22Rv1 (cell line): Measurements from ENCODE around the gene METTL15.
"Not testable (repeated sequence)": the region's sequence is repeated elsewhere in the genome, so short reads cannot be mapped to it uniquely, and the experiment has no call there.

Experiments used
- ZFX ChIP-seq: fragments of 450-650 bp; IDR thresholded peaks from 2 replicates; pipeline ENCODE4 v1.6.1; 2017; ENCODE audit warnings: antibody characterized with exemption, borderline replicate concordance
- TF ChIP-seq, protein P1 (sequence below): fragments of 450-650 bp; IDR thresholded peaks from 2 replicates; pipeline ENCODE4 v1.5.1; 2017; ENCODE audit warnings: mild to moderate bottlenecking

- TF ChIP-seq, protein P1, sequence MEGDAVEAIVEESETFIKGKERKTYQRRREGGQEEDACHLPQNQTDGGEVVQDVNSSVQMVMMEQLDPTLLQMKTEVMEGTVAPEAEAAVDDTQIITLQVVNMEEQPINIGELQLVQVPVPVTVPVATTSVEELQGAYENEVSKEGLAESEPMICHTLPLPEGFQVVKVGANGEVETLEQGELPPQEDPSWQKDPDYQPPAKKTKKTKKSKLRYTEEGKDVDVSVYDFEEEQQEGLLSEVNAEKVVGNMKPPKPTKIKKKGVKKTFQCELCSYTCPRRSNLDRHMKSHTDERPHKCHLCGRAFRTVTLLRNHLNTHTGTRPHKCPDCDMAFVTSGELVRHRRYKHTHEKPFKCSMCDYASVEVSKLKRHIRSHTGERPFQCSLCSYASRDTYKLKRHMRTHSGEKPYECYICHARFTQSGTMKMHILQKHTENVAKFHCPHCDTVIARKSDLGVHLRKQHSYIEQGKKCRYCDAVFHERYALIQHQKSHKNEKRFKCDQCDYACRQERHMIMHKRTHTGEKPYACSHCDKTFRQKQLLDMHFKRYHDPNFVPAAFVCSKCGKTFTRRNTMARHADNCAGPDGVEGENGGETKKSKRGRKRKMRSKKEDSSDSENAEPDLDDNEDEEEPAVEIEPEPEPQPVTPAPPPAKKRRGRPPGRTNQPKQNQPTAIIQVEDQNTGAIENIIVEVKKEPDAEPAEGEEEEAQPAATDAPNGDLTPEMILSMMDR: not testable (repeated sequence)
- TF ChIP-seq ZFX: not testable (repeated sequence)
These were observed 21.0 kb upstream of the METTL15 start for GRCh38 chr11:28087192-28087591.
